HEK293T (cell line): ENCODE results near the gene ENTPD8.

Experiments used
- ARNT ChIP-seq: fragments of 450-650 bp; IDR thresholded peaks from 2 replicates; pipeline ENCODE4 v1.6.1; 2017; ENCODE audit warnings: mild to moderate bottlenecking
- BHLHE40 ChIP-seq: fragments of 450-650 bp; IDR thresholded peaks from 2 replicates; pipeline ENCODE4 v1.6.1; 2016; ENCODE audit warnings: mild to moderate bottlenecking, moderate library complexity, borderline replicate concordance
- CTBP1 ChIP-seq: fragments of 450-650 bp; IDR thresholded peaks from 2 replicates; pipeline ENCODE4 v1.6.1; 2016; ENCODE audit warnings: borderline replicate concordance
- FOXA1 ChIP-seq: fragments of 450-650 bp; IDR thresholded peaks from 2 replicates; pipeline ENCODE4 v1.6.1; 2016; ENCODE audit warnings: mild to moderate bottlenecking
- FOXK2 ChIP-seq: fragments of 450-650 bp; IDR thresholded peaks from 2 replicates; pipeline ENCODE4 v1.6.1; 2016; ENCODE audit warnings: mild to moderate bottlenecking
- FOXM1 ChIP-seq: fragments of 450-650 bp; IDR thresholded peaks from 2 replicates; pipeline ENCODE4 v1.6.1; 2017; ENCODE audit warnings: mild to moderate bottlenecking, borderline replicate concordance
- HDGF ChIP-seq: fragments of 450-650 bp; IDR thresholded peaks from 2 replicates; pipeline ENCODE4 v1.6.1; 2017; ENCODE audit warnings: antibody characterized with exemption, borderline replicate concordance
- L3MBTL2 ChIP-seq: fragments of 450-650 bp; conservative IDR thresholded peaks from 2 replicates; pipeline ENCODE4 v1.6.1; 2016; ENCODE audit warnings: mild to moderate bottlenecking
- LEF1 ChIP-seq: fragments of 450-650 bp; IDR thresholded peaks from 2 replicates; pipeline ENCODE4 v1.6.1; 2017; ENCODE audit warnings: mild to moderate bottlenecking, borderline replicate concordance
- PKNOX1 ChIP-seq: fragments of 450-650 bp; IDR thresholded peaks from 2 replicates; pipeline ENCODE4 v1.6.1; 2016
- SP1 ChIP-seq: fragments of 450-650 bp; IDR thresholded peaks from 2 replicates; pipeline ENCODE4 v1.6.1; 2017
- TARDBP ChIP-seq: fragments of 450-650 bp; IDR thresholded peaks from 2 replicates; pipeline ENCODE4 v1.6.1; 2016

- TF ChIP-seq ARNT (no peak), CTBP1 (no peak), HDGF (no peak), BHLHE40 (no peak), FOXA1 (no peak), TARDBP (no peak), LEF1 (no peak), FOXK2 (no peak), FOXM1 (no peak), PKNOX1 (no peak), L3MBTL2 (no peak), SP1 (no peak)
These were observed 7.7 kb downstream of the ENTPD8 start for GRCh38 chr9:137433349-137433915.
